Transverse colon (tissue), 4 donors: ENCODE measurements around the gene FBXL13.

ENCODE experiments used
- POLR2AphosphoS5 ChIP-seq, 3 donors: sonication (generic); formaldehyde crosslinking; IDR thresholded peaks; one replicate each; pipeline ENCODE4 v1.6.1; 2016; ENCODE audit warnings: antibody characterized with exemption in 3 of 3
- TF ChIP-seq, protein P1 (sequence below), 5 experiments: fragments of 200-600 bp in 3 of 5; fragments of 450-650 bp in 2 of 5; sonication (generic) in 3 of 5; IDR thresholded peaks; 1 replicate in 2 of 5; 2 replicates in 3 of 5; pipeline ENCODE4 v1.5.1; 2016 to 2017; ENCODE audit warnings: antibody characterized with exemption in 5 of 5, inconsistent platforms in 3 of 5, mild to moderate bottlenecking in 2 of 5, moderate library complexity in 1 of 5

DNA sequence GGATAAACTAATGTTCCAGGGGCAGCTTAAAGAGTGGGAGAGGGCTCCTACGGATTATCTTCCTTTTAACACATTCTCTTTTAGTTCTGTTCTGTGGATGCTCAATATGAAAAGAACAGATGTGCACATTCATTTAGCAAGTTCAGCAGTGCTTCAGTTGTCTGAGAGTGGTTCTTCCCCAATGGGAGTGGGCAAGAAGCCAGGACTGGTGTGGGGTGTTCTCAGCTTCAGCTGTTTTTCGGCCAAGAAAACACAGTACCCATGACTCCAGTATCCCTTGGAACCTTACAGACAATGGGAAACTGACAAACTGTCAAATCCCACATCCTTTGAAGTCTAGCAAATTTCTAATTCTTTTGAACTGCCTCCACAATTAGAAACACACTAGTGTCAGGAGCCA is 233.3 kb downstream of the FBXL13 start:
- TF ChIP-seq, protein P1, sequence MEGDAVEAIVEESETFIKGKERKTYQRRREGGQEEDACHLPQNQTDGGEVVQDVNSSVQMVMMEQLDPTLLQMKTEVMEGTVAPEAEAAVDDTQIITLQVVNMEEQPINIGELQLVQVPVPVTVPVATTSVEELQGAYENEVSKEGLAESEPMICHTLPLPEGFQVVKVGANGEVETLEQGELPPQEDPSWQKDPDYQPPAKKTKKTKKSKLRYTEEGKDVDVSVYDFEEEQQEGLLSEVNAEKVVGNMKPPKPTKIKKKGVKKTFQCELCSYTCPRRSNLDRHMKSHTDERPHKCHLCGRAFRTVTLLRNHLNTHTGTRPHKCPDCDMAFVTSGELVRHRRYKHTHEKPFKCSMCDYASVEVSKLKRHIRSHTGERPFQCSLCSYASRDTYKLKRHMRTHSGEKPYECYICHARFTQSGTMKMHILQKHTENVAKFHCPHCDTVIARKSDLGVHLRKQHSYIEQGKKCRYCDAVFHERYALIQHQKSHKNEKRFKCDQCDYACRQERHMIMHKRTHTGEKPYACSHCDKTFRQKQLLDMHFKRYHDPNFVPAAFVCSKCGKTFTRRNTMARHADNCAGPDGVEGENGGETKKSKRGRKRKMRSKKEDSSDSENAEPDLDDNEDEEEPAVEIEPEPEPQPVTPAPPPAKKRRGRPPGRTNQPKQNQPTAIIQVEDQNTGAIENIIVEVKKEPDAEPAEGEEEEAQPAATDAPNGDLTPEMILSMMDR (IDR thresholded peaks at IDR 0.05): no peak
- no peak for TF ChIP-seq POLR2AphosphoS5 (IDR thresholded peaks at IDR 0.05)
